Subcutaneous adipose tissue (tissue), 4 donors: ENCODE results near the gene PEPD. TPM values are rescaled to one million over a fixed set of nuclear protein-coding genes. Genes with fewer than 3 reads are reported as not detected.

Experiments used
- total RNA-seq, 4 donors: library from RNA; depleted of rRNA; stranded (reverse); fragments of >200 nt; gene quantifications; one replicate each; pipeline ENCODE4 v1.1.0, GENCODE V29; 2016
- TF ChIP-seq, protein P1 (sequence below): fragments of 450-650 bp; IDR thresholded peaks from one replicate; pipeline ENCODE4 v1.5.1; 2016; ENCODE audit warnings: low read depth, mild to moderate bottlenecking, control low read depth, antibody characterized with exemption, moderate library complexity

Gene PEPD
- total RNA-seq, 4 donors from 2014 or later = 71.3 to 110 (median 92.6) TPM

DNA sequence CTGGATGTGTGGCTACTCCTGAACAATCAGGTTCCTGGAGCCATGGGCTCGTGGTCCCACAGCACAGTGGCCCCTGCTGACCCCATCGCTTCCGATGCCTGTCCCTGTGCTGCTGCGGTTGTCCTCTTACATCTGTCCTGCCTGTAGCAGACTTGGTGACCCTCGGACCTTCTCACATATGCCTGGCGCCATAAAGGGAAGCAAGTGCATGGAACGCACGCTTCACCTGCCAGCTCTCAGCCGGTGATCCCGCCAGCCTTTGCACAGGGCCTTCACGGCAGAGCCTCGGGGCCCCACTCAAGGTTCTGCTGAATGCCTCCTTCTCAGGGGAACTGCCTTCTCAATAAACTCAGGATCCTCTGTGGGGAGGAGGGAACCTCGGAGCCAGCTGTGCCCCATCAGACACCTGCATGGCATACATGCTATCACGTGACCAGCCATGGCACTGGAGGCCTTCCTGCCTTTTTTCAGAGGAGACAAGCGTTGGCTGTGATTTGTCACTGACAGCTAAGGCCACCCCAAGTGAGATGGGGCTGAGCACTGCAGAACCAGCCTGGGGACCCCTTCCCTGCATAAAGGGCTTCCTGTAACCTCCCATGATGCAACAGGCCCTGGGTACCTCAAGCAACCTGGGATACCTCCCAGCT is 24.3 kb downstream of the PEPD start:
- TF ChIP-seq, protein P1, sequence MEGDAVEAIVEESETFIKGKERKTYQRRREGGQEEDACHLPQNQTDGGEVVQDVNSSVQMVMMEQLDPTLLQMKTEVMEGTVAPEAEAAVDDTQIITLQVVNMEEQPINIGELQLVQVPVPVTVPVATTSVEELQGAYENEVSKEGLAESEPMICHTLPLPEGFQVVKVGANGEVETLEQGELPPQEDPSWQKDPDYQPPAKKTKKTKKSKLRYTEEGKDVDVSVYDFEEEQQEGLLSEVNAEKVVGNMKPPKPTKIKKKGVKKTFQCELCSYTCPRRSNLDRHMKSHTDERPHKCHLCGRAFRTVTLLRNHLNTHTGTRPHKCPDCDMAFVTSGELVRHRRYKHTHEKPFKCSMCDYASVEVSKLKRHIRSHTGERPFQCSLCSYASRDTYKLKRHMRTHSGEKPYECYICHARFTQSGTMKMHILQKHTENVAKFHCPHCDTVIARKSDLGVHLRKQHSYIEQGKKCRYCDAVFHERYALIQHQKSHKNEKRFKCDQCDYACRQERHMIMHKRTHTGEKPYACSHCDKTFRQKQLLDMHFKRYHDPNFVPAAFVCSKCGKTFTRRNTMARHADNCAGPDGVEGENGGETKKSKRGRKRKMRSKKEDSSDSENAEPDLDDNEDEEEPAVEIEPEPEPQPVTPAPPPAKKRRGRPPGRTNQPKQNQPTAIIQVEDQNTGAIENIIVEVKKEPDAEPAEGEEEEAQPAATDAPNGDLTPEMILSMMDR = no peak

GRCh38 chr19:33496038-33496895 is 25.3 kb downstream of the PEPD start:
- TF ChIP-seq, protein P1 = no peak

DNA sequence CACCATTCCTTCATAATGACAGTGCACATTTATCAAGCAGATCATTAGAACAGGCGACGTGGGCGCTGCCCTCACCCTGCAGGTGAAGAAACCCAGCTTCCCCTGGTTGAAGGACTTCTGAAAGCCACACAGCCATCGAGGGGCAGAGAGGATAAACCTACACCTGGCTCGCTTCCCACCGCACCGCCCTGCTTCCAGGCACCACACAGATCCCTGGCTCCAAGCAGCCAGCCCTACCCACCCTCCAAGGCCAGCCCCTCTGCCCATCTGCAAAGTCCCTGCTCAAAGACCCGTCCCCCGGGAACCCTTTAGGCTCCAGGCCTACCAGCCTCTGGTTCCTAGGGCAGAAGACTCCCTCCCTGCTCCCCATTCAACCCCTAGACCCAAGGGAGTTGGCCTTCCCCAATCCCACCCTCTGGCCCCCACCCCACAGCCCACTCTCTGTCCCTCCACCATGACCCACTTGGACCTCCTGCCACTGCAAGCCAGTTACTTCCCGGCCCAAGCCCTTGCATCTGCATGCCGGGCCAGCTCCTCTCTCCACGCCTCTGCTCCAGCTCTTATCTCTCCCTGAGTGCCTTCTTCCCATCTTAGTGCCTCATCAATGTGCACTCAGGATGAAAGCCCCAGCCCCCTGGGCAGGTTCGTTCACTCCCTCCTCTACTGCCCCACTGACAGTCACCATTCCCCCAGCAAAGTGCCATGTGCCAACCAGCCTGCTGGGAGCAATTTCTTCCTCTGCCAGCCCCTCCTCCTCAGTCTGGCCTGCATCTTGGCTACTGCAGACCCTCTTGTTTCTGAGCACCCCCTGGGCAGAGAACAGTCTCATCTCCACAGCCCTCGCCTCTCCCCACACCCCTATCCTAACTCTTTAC is 28.0 kb downstream of the PEPD start:
- TF ChIP-seq, protein P1 = no peak

GRCh38 chr19:33492951-33493350 is 28.6 kb downstream of the PEPD start:
- TF ChIP-seq, protein P1 = no peak

GRCh38 chr19:33492090-33492489 is 29.5 kb downstream of the PEPD start:
- TF ChIP-seq, protein P1 = no peak

DNA sequence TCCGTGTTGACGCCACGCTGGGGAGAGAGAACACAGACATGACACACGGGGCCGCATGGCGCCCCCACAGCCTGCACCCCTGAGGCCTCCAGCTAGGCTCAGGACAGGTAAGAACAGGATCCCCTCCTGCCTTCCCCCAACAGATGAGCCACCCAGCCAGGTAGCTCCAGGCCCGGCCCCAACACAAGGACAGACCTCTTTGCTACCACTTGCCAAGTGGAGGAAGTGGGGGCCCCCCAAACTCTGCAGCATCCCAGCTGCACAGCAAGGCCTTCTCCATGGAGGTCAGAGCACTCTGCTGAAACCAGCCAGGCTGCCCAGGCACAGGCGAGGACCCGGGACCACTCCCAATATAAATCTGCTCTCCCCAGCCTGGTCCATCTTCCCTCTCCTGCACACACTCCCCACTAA is 31.5 kb downstream of the PEPD start:
- TF ChIP-seq, protein P1 = no peak

- TF ChIP-seq, protein P1 = no peak
Measured at GRCh38 chr19:33488826-33489225, 32.8 kb downstream of the PEPD start.
